Lung (tissue), 12 donors: Measurements from ENCODE around the gene REXO5. TPM values are rescaled to one million over a fixed set of nuclear protein-coding genes. Genes with fewer than 3 reads are reported as not detected.

ENCODE experiments used
- ATAC-seq: fragments of 200-7000 bp; cut with Tn5 transposase; one replicate; pipeline ENCODE4 v1.9.1; 2020; ENCODE audit warnings: moderate number of reproducible peaks; ENCODE audit not compliant: insufficient read depth, low FRiP score
- DNase-seq, 3 donors: peaks; one replicate each; pipeline ENCODE4 v3.0.0-alpha.2; 2013 to 2017
- H3K27ac ChIP-seq, 2 donors: one replicate each; pipeline ENCODE4 v1.5.1; 2013; ENCODE audit warnings: mild to moderate bottlenecking in 2 of 2, moderate library complexity in 2 of 2, control low read depth in 1 of 2, inconsistent platforms in 1 of 2, low read depth in 1 of 2, low read length in 1 of 2
- H3K27me3 ChIP-seq, 3 donors: one replicate each; pipeline ENCODE4 v1.5.1; 2013; ENCODE audit warnings: low read length in 2 of 3; ENCODE audit not compliant: control insufficient read depth in 3 of 3, insufficient read depth in 3 of 3
- H3K36me3 ChIP-seq, 4 donors: one replicate each; pipeline ENCODE4 v1.5.1; 2013; ENCODE audit warnings: low read length in 4 of 4, mild to moderate bottlenecking in 1 of 4, moderate library complexity in 1 of 4; ENCODE audit not compliant: control insufficient read depth in 4 of 4, insufficient read depth in 4 of 4
- H3K4me1 ChIP-seq, 5 donors: one replicate each; pipeline ENCODE4 v1.5.1; 2013; ENCODE audit warnings: low read length in 5 of 5, mild to moderate bottlenecking in 2 of 5, moderate library complexity in 1 of 5; ENCODE audit not compliant: control insufficient read depth in 5 of 5, insufficient read depth in 5 of 5
- H3K4me3 ChIP-seq: one replicate; pipeline ENCODE4 v1.5.1; 2013; ENCODE audit warnings: mild to moderate bottlenecking, control low read depth, moderate library complexity
- H3K9ac ChIP-seq, 2 donors: one replicate each; pipeline ENCODE4 v1.5.1; 2013; ENCODE audit warnings: low read length in 2 of 2, control low read depth in 1 of 2; ENCODE audit not compliant: insufficient read depth in 1 of 2
- H3K9me3 ChIP-seq, 4 donors: one replicate each; pipeline ENCODE4 v1.5.1; 2013; ENCODE audit warnings: low read length in 3 of 4, mild to moderate bottlenecking in 1 of 4, moderate library complexity in 1 of 4; ENCODE audit not compliant: control insufficient read depth in 4 of 4, insufficient read depth in 3 of 4
- CTCF ChIP-seq: IDR thresholded peaks from 2 replicates; pipeline ENCODE4 v1.5.1; 2012; ENCODE audit warnings: mild to moderate bottlenecking; ENCODE audit errors: control extremely low read depth, extremely low read depth
- WGBS, 2 donors: extraction: QIAGEN DNeasy Blood & Tissue Kit; methylation state at CpG; one replicate each; pipeline ENCODE4 v1.1.7; 2013; 5-methylcytosine and 5-hydroxymethylcytosine counted together
- polyA plus RNA-seq, 2 donors: library from polyadenylated mRNA; stranded (reverse); fragments of 200-250 nt; gene quantifications; one replicate each; pipeline ENCODE4 v1.2.1, GENCODE V29; 2013
- total RNA-seq, 2 donors: library from RNA; depleted of rRNA in 1 of 2; stranded (reverse); fragments of >200 nt in 1 of 2; gene quantifications; one replicate each; pipeline ENCODE4 v1.2.1, GENCODE V29; 2014 to 2021
- donor health status: control.
- donor health status: control.
- donor health status: Bipolar disorder and iron deficiency.
- donor health status: healthy.
- donor health status: DM: yes; HTN: yes; CAD: no.

REXO5 gene
- total and polyA plus RNA-seq, 4 donors, result 0.73 to 6.3 (median 1.8) TPM

DNA sequence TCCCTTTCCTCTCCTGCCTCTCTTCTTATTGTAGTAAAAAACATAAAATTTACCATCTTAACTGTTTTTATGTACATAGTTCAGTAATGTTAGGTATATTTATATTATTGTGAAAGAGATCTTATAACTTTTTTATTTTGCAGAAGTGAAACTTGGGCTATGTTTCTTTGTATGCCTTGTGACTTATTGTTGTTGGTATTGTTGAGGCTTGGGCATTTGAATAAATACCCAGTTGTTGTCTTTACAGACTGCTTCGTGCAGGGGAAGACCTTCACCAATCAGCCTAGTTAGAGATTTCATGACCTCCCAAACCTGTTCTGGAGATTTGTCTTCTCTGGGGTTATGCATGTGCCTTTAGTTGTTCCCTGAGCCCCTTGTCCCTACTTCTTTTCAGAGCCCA lies 31.9 kb downstream of the REXO5 start:
- 75 to 85% methylated on average over 1 of the region's 1 CpG for WGBS, 2 donors

DNA sequence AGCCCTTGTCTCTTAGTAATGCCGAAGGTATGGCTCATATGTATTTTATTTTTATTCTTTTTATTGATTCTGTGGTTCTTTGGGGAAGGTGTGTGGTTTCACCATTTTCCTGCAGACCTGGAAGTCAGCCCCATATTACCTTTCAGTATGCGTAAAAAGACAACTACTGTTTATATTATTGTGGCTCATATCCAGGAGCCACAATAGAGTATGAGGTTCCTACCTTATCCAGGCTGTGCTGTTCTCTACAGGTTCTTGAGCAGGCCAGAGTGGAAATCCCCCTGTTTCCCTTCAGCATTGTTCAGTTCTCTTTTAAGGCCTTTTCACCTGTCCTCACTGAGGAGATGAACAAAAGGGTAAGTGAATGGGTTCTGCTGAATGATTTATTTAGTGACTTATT lies 33.2 kb downstream of the REXO5 start:
- no peak overlapping the region for H3K4me3 ChIP-seq
- no peaks in the 10 kb centered on the region for H3K9me3 ChIP-seq
- H3K4me1 ChIP-seq, result no peaks in the 10 kb centered on the region
- H3K27ac ChIP-seq, result no peak overlapping the region
- DNase-seq (no peak), ATAC-seq (no peak)
- H3K27me3 ChIP-seq, result no peaks in the 10 kb centered on the region
- TF ChIP-seq CTCF, result no peak
- WGBS, 2 donors, result 66 to 84% methylated on average over 2 of the region's 2 CpGs
- no peak overlapping the region for H3K9ac ChIP-seq
- peaks cover 0 to 33% (median 16%) of the 10 kb centered on the region in 4 donors for H3K36me3 ChIP-seq

More for the DNA sequence above, 31.9 kb downstream of the REXO5 start:
- Histone ChIP-seq H3K4me1 (no peaks in the 10 kb centered on the region), H3K27ac (no peak overlapping the region), H3K9me3 (no peaks in the 10 kb centered on the region), H3K4me3 (no peak overlapping the region), H3K9ac (no peak overlapping the region), H3K27me3 (no peaks in the 10 kb centered on the region), H3K36me3 (peaks cover 0 to 34% (median 18%) of the 10 kb centered on the region in 4 donors)
- DNase-seq (no peak), ATAC-seq (no peak)
- no peak for TF ChIP-seq CTCF

DNA sequence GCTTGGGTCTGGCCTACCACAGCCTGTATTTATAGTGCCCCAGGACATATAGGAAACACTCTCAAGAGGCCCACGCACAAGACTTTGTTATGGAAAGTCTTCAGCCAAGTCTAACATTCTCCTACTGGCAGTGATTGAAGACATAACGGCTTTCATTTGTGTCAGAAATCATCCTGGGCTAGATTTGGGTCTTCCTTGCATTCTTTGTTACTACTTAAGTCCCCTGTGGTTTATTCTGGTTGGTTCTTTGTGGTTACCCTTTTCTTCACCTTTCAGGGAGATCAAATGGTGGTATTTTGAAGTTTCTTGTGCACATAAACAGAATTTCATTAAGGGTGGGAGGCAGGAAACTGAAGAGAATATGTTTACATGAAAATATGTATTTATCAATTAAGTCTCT lies 37.7 kb downstream of the REXO5 start:
- no peak overlapping the region for H3K27ac ChIP-seq
- 78 to 85% methylated on average over 2 of the region's 2 CpGs for WGBS, 2 donors
- no peaks in the 10 kb centered on the region for H3K9me3 ChIP-seq
- TF ChIP-seq CTCF, result no peak
- DNase-seq (no peak), ATAC-seq (no peak)
- H3K36me3 ChIP-seq, result peaks cover 0 to 29% (median 9%) of the 10 kb centered on the region in 4 donors
- no peaks in the 10 kb centered on the region for H3K27me3 ChIP-seq
- no peak overlapping the region for H3K4me3 ChIP-seq
- peak overlapping the region in 1 of 2 donors; percentile 3 for H3K9ac ChIP-seq
- no peaks in the 10 kb centered on the region for H3K4me1 ChIP-seq

DNA sequence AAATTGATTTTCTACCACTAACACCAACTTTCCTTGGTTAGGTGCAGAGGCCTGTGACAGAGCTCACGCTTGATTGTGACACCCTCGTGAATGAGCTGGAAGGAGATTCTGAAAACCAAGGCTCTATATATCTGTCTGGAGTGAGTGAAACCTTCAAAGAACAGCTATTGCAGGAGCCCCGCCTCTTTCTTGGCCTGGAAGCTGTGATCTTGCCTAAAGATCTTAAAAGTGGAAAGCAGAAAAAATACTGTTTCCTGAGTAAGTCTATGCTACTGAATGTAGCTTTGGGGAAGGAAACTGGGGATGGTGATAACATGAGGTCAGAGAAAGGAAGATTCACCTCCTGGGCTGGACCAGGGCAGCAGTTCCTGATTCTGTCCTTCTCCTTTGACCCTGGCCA lies 38.3 kb downstream of the REXO5 start:
- H3K4me3 ChIP-seq, result no peak overlapping the region
- TF ChIP-seq CTCF, result no peak
- H3K9ac ChIP-seq, result no peak overlapping the region
- DNase-seq, result no peak
- peaks cover 0 to 29% (median 9%) of the 10 kb centered on the region in 4 donors for H3K36me3 ChIP-seq
- peaks cover 0 to 1% (median 0%) of the 10 kb centered on the region in 5 donors for H3K4me1 ChIP-seq
- 28 to 56% methylated on average over 3 of the region's 3 CpGs for WGBS, 2 donors
- no peaks in the 10 kb centered on the region for H3K9me3 ChIP-seq
- no peak for ATAC-seq
- H3K27ac ChIP-seq, result no peak overlapping the region
- no peaks in the 10 kb centered on the region for H3K27me3 ChIP-seq
